Mesenteric fat pad (tissue), 1 donor: ENCODE measurements around the gene SORCS2. TPM values are rescaled to one million over a fixed set of nuclear protein-coding genes. Genes with fewer than 3 reads are reported as not detected.

Experiments
- DNase-seq: peaks from one replicate; pipeline ENCODE4 v3.0.0-alpha.2; 2020; ENCODE audit warnings: low spot score
- total RNA-seq: library from RNA; stranded (reverse); fragmentation: NEBNext Ultra II Directional; extraction: Animal tissue kit (Norgen Biotek cat#: 25700); gene quantifications from one replicate; pipeline ENCODE4 v1.2.1, GENCODE V29; 2021
- donor health status: DM: yes; HTN: yes; CAD: no.

SORCS2 gene
- total RNA-seq, 1 donor from 2014 or later, result 1.9 TPM

- DNase-seq, result no peak
Observed at GRCh38 chr4:7653510-7654369, 461.4 kb downstream of the SORCS2 start.

- DNase-seq, result no peak
Observed at GRCh38 chr4:7654550-7655445, 462.5 kb downstream of the SORCS2 start.

GRCh38 chr4:7655511-7656243 is 463.3 kb downstream of the SORCS2 start:
- no peak for DNase-seq

GRCh38 chr4:7656244-7656800 is 464.0 kb downstream of the SORCS2 start:
- no peak for DNase-seq

GRCh38 chr4:7657545-7658297 is 465.4 kb downstream of the SORCS2 start:
- DNase-seq, result no peak

- no peak for DNase-seq
Observed at GRCh38 chr4:7658341-7659204, 466.2 kb downstream of the SORCS2 start.

GRCh38 chr4:7659429-7660175 is 467.3 kb downstream of the SORCS2 start:
- DNase-seq, result no peak

GRCh38 chr4:7660176-7661039 is 468.1 kb downstream of the SORCS2 start:
- no peak for DNase-seq

- no peak for DNase-seq
Observed at GRCh38 chr4:7661066-7661748, 468.9 kb downstream of the SORCS2 start.

GRCh38 chr4:7661846-7662506 is 469.6 kb downstream of the SORCS2 start:
- no peak for DNase-seq

GRCh38 chr4:7662507-7662846 is 470.1 kb downstream of the SORCS2 start:
- no peak for DNase-seq

- no peak for DNase-seq
Observed at GRCh38 chr4:7663075-7663541, 470.8 kb downstream of the SORCS2 start.

- DNase-seq, result no peak
Observed at GRCh38 chr4:7664106-7664505, 471.8 kb downstream of the SORCS2 start.

- no peak for DNase-seq
Observed at GRCh38 chr4:7665321-7665720, 473.0 kb downstream of the SORCS2 start.

- no peak for DNase-seq
Observed at GRCh38 chr4:7666011-7666410, 473.7 kb downstream of the SORCS2 start.

GRCh38 chr4:7666744-7667143 is 474.4 kb downstream of the SORCS2 start:
- no peak for DNase-seq

GRCh38 chr4:7668271-7668670 is 475.9 kb downstream of the SORCS2 start:
- no peak for DNase-seq
